ENCODE data around the gene MEGF9. TPM values are rescaled to one million over a fixed set of nuclear protein-coding genes. Genes with fewer than 3 reads are reported as not detected.

MEGF9 gene
- total and polyA plus RNA-seq, 7 donors = 2.0 to 12.7 (median 7.2) TPM

GRCh38 chr9:120587328-120587727, 126.9 kb downstream of the MEGF9 start:
- ATAC-seq (no peak), DNase-seq (no peak)
- no peak for TF ChIP-seq CTCF (IDR thresholded peaks at IDR 0.05)
- Histone ChIP-seq H3K27ac (no peak overlapping the region), H3K4me1 (peaks cover 7% of the 10 kb centered on the region), H3K36me3 (ENCODE audit: insufficient read depth in 1 of 2, low read depth in 1 of 2) (no peaks in the 10 kb centered on the region), H3K4me3 (no peak overlapping the region), H3K27me3 (ENCODE audit: insufficient read depth in 3 of 3, low read length in 2 of 3) (no peaks in the 10 kb centered on the region), H3K9me3 (no peaks in the 10 kb centered on the region)
- 34 to 54% (median 44%) methylated on average over 1 of the region's 1 CpG for WGBS, 3 donors
- intact Hi-C loops (cut with DNase I) = no loop called here

GRCh38 chr9:120583958-120584369, 130.3 kb downstream of the MEGF9 start:
- Histone ChIP-seq H3K27me3 (ENCODE audit: insufficient read depth in 3 of 3, low read length in 2 of 3) (no peaks in the 10 kb centered on the region), H3K27ac (peak overlapping the region; percentile 67), H3K36me3 (ENCODE audit: insufficient read depth in 1 of 2, low read depth in 1 of 2) (no peaks in the 10 kb centered on the region), H3K9me3 (no peaks in the 10 kb centered on the region), H3K4me3 (no peak overlapping the region), H3K4me1 (peaks cover 16% of the 10 kb centered on the region)
- no peak for TF ChIP-seq CTCF (IDR thresholded peaks at IDR 0.05)
- WGBS, 3 donors = 9 to 28% (median 23%) methylated on average over 3 of the region's 3 CpGs
- ATAC-seq (peak; percentile 77 to 87 (median 84)), DNase-seq (peak; percentile 53 to 68)
- intact Hi-C loops (cut with DNase I) = no loop called here

GRCh38 chr9:120580051-120580896, 134.0 kb downstream of the MEGF9 start, which contains the start of gene CDK5RAP2:
Gene CDK5RAP2 (minus strand): TSS chr9:120580167. CDS start chr9:120579978, 189 bp downstream.
- Histone ChIP-seq H3K36me3 (ENCODE audit: insufficient read depth in 1 of 2, low read depth in 1 of 2) (peaks cover 0 to 8% of the 10 kb centered on the region in 2 donors), H3K27ac (peak within 1 kb of the TSS; percentile 92), H3K4me1 (peaks cover 23% of the 10 kb centered on the region), H3K4me3 (peak within 1 kb of the TSS; percentile 99), H3K9me3 (no peaks in the 10 kb centered on the region), H3K27me3 (ENCODE audit: insufficient read depth in 3 of 3, low read length in 2 of 3) (no peaks in the 10 kb centered on the region)
- WGBS, 3 donors = 11 to 12% (median 12%) methylated on average over 33 of the region's 33 CpGs
- ATAC-seq (peak; percentile 90 to 96 (median 94)), DNase-seq (peak; percentile 94 to 97)
- intact Hi-C loops (cut with DNase I) = no loop called here
- no peak for TF ChIP-seq CTCF (IDR thresholded peaks at IDR 0.05)

GRCh38 chr9:120579139-120580050, 134.9 kb downstream of the MEGF9 start:
- Histone ChIP-seq H3K36me3 (ENCODE audit: insufficient read depth in 1 of 2, low read depth in 1 of 2) (peaks cover 0 to 8% of the 10 kb centered on the region in 2 donors), H3K4me3 (peak overlapping the region; percentile 99), H3K27me3 (ENCODE audit: insufficient read depth in 3 of 3, low read length in 2 of 3) (no peaks in the 10 kb centered on the region), H3K4me1 (peaks cover 20% of the 10 kb centered on the region), H3K27ac (peak overlapping the region; percentile 92), H3K9me3 (no peaks in the 10 kb centered on the region)
- DNase-seq (no peak), ATAC-seq (peak in 2 of 4 donors; percentile 9 to 18)
- TF ChIP-seq CTCF (IDR thresholded peaks at IDR 0.05) = no peak
- intact Hi-C loops (cut with DNase I) = no loop called here
- WGBS, 3 donors = 6 to 7% (median 6%) methylated on average over 30 to 31 of the region's 31 CpGs

Data from psoas muscle (tissue), 8 donors.